AML-193 (cell line): ENCODE data around the gene ARHGAP32.

Source experiments
- DNase-seq, 2 experiments: peaks; one replicate each; lab custom pipeline; 2025; lab: John Stamatoyannopoulos, UW

Gene ARHGAP32

GRCh38 chr11:128953151-128953550, 239.0 kb downstream of the ARHGAP32 start:
- DNase-seq, result no peak

DNA sequence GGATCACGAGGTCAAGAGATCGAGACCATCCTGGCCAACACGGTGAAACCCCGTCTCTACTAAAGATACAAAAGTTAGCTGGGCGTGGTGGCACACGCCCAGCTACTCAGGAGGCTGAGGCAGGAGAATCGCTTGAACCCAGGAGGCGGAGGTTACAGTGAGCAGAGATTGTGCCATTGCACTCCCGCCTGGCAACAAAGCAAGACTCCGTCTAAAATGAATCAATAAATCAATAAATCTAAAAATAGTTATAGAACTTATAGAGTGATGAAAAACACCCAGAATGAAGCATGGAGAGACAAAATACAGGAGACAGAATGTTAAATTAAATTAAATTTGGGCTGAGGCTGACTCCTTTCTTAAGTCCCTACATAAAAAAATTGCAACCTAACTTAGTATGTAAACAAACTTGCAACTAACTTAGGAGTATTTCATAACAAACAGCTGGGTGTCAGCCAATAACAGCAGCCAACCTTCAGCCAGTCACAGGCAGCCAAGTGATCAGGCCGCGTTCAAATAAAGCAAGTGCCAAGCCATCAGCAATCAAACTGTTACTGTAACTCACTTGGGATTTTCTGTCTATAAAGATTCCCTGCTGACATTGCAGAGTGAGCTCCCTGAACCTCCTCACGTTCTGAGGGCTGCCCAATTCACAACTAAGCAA, 242.2 kb downstream of the ARHGAP32 start:
- no peak for DNase-seq

GRCh38 chr11:128948583-128948982, 243.5 kb downstream of the ARHGAP32 start:
- DNase-seq, result no peak

DNA sequence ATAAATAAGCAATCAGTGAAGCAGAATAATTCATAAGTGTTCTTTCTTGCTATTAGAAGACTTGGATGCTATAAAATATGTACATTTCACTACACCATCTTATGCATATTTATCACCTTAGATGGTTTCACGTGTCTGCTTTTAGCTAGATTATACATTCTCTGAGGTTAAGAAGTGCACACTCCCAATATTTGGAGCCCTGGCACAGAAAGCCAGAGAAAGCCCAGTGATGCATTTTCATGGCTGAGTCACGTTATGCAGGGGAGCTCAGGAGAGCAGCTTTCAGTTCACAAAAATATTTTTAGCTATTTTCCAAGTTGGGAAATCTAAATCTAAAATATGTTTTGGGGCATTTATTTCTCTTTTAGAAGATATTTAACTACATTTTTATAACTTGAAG, 244.4 kb downstream of the ARHGAP32 start:
- no peak for DNase-seq

DNA sequence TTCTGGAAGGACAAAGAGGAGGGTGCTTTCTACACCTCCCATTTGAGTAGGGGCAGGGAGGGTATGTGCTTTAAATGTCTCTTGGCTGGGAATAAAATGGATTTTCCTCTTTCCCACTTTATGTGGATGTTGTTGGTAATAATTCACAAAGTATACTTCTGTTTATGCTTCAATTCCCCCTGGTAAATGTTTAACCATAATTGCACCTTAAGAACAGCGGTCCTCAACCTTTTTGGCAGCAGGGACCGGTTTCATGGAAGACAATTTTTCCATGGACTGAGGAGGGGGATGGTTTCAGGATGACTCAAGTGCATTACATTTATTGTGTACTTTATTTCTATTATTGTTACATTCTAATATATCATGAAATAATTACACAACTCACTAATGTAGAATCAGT, 245.5 kb downstream of the ARHGAP32 start:
- DNase-seq, result no peak

GRCh38 chr11:128943428-128943976, 248.6 kb downstream of the ARHGAP32 start:
- DNase-seq, result no peak

- no peak for DNase-seq
These were observed 249.2 kb downstream of the ARHGAP32 start, which contains the start of gene TP53AIP1 for GRCh38 chr11:128942817-128943427. Gene TP53AIP1, minus strand, starts transcription at chr11:128942871. Its CDS starts 5,053 bp downstream, at chr11:128937818.

DNA sequence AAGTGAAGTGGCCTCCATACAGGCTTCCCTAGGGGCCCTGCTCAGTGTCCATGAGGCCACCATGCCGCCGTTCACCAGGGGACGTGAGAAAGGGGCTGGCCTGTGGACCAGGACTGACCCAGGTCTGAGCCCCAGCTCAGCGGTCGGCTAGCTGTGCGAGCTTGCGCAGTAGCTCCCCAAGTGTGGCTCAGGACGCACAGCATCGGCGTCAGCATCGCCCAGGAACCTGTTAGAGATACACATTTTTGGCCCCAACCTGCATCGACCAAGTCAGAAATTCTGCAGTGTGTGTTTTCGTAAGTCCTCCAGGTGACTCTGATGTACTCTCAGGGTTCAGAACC, 249.9 kb downstream of the ARHGAP32 start:
- no peak for DNase-seq

DNA sequence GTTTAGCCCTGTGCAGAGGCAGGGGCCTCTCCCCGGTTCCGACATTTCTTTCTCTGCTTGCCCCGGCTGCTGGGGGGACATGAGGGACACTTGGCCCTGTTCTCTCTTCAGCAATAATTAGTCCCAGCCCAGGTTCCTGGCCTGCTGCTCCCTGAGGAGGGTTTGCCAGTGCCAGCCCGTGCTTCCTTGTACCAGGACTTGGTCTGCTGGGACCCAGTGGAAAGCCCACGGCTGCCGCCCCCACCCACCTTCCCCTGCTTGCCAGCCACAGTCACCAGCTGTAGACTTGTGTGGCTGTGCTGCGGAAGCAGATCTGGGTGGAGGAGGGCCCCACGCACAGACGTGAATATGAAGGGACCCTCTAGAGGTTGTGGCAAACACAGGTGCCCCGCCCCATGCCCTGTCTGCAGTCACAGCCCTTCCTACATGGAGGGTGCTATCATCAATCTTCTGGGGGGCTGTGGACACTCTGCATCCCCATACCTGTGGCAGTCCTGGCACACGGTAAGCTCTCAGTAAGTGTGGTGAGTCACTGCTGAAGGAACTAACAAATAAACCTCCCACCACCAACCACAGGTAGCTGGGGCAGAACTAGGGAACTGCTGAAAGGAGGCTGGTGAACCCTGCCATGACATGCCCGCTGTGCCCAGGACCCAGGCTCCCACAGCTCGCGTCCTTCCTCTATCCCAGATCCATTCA, 250.4 kb downstream of the ARHGAP32 start:
- no peak for DNase-seq

GRCh38 chr11:128941110-128941509, 251.0 kb downstream of the ARHGAP32 start:
- no peak for DNase-seq

GRCh38 chr11:128940603-128941002, 251.5 kb downstream of the ARHGAP32 start:
- DNase-seq, result no peak

DNA sequence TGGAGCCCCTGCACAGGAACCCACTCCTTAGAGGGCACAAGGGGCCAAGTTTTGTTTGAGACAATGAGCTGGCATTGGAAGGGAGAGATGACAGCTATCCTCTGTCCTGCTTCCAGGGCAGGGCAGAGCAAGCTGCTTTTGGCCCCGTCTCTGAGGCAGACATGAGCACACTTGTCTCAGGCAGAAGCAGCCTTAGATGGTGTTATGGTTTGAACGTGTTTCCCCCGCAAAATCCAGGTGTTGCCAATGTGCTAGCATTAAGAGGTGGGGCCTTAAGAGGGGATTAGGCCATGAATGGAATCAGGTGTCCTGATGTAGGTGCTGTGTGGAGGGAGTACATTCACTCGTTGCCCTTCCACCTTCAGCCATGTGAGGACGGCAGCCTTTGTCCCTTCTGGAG, 252.0 kb downstream of the ARHGAP32 start:
- DNase-seq, result no peak

GRCh38 chr11:128939591-128939990, 252.5 kb downstream of the ARHGAP32 start:
- no peak for DNase-seq

DNA sequence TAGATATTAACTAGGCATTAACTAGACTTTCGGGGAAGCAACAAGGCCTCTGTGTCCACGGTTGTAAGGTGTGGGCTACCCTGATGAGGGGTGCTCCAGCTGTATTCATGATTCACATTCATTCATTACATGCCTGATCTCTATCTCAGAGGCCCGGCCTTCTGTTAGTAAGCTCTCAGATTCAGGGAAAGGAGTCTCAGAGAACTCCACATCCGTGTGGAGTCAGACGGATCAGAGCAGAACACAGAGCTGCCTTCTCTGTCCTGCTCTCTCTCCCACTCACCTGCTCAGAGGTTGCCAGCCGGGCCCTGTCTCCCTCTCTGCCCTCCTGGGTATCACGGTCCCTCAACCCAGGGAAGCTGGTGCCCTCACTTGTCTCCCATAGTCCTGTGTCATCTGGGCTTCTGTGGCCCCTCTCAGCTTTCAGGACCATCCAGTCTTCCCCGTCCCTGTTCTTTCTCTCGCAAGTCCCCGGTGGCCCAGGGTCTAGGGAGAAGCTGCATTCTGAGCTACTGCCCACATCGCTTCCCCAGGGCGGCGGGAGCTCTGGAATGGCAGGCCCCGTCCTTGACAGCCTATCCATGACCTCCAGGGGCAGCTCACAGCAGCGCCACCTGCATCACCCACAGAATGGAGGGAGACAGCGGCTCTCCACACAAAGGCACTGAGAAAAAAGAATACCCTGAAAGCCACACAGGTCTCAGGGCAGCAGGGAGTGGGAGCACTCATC, 253.8 kb downstream of the ARHGAP32 start:
- no peak for DNase-seq

DNA sequence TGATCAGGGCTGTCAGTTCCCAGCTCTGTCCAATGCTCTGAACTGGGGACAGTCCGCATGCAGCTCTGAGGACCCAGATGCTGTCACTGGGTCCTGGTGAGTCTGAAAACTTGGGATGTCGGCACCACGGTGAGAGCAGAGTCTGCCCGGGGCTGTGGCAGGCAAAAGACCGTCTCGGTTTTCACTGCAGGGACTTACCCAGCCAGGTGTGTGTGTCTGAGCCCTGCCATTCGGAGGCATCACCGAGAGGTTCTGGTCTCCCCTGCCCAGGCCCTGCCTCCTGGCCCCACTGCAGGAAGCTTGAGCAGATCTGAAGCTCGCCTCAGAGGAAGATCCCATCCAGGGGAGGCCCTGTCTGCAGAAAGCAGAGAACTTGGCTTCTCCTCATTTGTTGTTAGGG, 254.6 kb downstream of the ARHGAP32 start:
- no peak for DNase-seq

GRCh38 chr11:128936606-128937251, 255.4 kb downstream of the ARHGAP32 start:
- DNase-seq, result no peak

- DNase-seq, result no peak
These were observed 257.2 kb downstream of the ARHGAP32 start for GRCh38 chr11:128934926-128935325.

DNA sequence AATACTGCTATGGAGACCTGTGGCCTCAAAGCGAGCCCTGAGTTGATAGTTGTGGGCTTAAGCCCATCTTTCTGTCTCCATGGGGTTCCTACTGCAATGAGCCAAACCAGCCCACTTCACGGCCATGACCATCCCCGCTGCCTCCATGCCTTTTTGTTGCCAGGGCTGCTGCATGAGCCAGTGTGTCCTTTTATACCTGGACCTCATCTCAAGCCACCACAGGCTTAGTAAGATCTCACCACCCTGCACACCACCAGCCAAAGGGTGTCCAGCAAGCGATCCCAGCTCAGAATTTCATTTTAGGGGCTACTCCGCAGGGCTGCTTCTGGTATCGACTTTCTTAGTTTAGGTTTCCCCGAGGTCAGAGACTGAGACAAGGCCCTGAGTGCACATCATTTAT, 257.8 kb downstream of the ARHGAP32 start:
- DNase-seq, result no peak

DNA sequence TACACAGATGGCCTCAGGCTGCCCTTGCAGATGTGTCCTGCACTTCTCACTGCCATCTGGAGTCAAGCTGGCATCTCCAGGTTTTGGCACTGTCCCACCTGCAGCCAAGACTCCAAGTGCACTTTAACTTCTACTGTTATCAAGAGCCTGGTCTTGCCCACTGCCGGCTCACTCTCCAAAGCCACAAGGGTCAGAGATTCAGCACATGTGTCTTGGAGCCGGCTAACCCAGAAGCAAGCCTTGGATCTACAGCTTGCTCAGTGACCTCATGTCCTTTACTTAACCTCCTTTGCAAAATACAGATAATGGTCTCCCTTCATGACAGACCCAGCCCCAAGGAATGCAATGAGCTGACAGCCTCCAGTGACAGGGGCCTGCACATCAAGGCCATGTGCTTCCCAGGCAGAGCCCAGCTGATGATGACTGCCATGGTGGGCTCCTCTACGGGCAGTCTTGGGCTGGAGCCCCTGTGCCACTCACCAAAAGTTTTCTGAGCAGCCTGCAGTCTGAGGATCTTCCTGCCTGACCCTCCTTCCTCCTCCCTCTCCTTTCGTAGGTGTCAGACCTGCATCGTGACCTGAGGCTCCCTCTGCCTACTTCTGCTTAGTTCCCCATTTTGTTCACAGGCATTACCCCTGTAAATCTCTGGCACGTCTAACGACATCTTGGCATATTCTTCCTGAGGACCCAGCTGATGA, 258.5 kb downstream of the ARHGAP32 start:
- DNase-seq, result no peak

DNA sequence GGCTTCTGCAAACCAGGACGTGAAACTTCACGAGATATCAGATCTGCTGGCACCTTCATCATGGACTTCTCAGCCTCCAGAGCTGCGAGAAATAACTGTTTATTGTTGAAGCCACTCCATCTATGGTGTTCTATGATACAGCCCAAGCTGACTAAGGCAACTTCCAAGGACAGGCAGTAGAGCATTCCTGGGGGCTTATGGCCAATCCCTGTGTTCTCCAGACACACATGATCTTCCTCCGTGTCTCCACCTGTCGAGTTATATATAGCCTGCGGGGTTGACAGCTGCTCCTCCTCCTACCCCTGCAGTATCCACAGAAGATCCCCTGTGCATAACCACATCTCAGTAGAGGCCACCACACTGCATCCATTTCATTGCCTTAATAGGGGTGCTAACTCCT, 260.5 kb downstream of the ARHGAP32 start:
- DNase-seq, result no peak

GRCh38 chr11:128931066-128931465, 261.1 kb downstream of the ARHGAP32 start:
- no peak for DNase-seq
